Chondrocyte (in vitro differentiated cells): Measurements from ENCODE around the gene IL21. TPM values are rescaled to one million over a fixed set of nuclear protein-coding genes. Genes with fewer than 3 reads are reported as not detected.

Source experiments
- DNase-seq: peaks from one replicate; pipeline ENCODE4 v3.0.0; 2021; ENCODE audit warnings: mixed read lengths, low spot score
- H3K27ac Mint-ChIP-seq: one replicate; pipeline ENCODE4 v1.8.0; 2021; ENCODE audit warnings: mild to moderate bottlenecking, moderate library complexity, mixed read lengths; ENCODE audit not compliant: unreplicated experiment
- H3K27me3 Mint-ChIP-seq: 2 replicates; pipeline ENCODE4 v1.8.0; 2021; ENCODE audit warnings: low read depth, mixed read lengths
- H3K36me3 Mint-ChIP-seq: 2 replicates; pipeline ENCODE4 v1.8.0; 2021; ENCODE audit warnings: low read depth, mixed read lengths
- H3K4me1 Mint-ChIP-seq: 2 replicates; pipeline ENCODE4 v1.8.0; 2021; ENCODE audit warnings: low read depth, mild to moderate bottlenecking, mixed read lengths
- H3K4me3 Mint-ChIP-seq: one replicate; pipeline ENCODE4 v1.8.0; 2021; ENCODE audit warnings: mild to moderate bottlenecking, moderate library complexity, mixed read lengths; ENCODE audit not compliant: unreplicated experiment
- H3K9me3 Mint-ChIP-seq: 2 replicates; pipeline ENCODE4 v1.8.0; 2021; ENCODE audit warnings: low read depth, mixed read lengths
- total RNA-seq: library from RNA; stranded (reverse); gene quantifications from 3 replicates; pipeline ENCODE4 v1.2.1, GENCODE V29; 2021
- TF ChIP-seq, protein P1 (sequence below): fragments of 200-600 bp; sonication (generic); IDR thresholded peaks from 2 replicates; pipeline ENCODE4 v1.5.0; 2021; ENCODE audit warnings: antibody characterized with exemption, mild to moderate bottlenecking, moderate library complexity

The IL21 gene
- total RNA-seq, 1 donor from 2014 or later: not detected

DNA sequence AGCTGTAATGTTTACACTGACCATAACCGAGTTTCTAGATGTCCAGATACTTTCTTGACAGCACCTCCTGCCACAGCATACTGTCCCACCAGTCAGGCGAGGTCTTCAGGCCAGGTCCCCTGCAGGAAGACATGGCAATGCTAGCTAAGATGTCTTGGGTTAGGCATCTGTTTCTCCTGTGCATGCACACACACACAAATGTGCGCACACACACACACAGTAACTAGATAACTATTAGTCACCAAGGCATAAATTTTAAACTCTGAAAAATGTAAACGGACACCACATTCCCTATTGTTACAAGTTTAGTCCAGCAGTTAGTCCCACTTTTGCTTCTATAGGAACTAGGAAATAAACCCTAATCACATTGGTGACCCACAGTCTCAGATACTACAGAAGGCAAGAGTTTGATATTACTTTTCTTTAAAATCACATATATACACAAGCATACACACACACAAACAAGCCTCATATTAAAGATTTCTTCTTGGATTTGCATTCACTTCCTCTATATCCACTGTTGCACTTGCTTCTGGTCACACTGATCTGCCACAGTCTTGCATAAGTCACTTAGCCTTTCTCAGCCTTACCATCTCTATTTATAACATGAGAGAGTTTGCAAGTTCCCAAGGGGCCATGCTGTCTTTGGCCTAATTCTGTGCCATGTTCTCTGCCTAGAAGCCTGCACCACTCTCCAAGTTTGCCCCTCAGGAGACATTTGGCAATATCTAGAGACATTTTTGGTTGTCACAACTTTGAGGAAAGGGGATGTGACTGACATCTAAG, 32.2 kb downstream of the IL21 start:
- TF ChIP-seq, protein P1, sequence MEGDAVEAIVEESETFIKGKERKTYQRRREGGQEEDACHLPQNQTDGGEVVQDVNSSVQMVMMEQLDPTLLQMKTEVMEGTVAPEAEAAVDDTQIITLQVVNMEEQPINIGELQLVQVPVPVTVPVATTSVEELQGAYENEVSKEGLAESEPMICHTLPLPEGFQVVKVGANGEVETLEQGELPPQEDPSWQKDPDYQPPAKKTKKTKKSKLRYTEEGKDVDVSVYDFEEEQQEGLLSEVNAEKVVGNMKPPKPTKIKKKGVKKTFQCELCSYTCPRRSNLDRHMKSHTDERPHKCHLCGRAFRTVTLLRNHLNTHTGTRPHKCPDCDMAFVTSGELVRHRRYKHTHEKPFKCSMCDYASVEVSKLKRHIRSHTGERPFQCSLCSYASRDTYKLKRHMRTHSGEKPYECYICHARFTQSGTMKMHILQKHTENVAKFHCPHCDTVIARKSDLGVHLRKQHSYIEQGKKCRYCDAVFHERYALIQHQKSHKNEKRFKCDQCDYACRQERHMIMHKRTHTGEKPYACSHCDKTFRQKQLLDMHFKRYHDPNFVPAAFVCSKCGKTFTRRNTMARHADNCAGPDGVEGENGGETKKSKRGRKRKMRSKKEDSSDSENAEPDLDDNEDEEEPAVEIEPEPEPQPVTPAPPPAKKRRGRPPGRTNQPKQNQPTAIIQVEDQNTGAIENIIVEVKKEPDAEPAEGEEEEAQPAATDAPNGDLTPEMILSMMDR: no peak

DNA sequence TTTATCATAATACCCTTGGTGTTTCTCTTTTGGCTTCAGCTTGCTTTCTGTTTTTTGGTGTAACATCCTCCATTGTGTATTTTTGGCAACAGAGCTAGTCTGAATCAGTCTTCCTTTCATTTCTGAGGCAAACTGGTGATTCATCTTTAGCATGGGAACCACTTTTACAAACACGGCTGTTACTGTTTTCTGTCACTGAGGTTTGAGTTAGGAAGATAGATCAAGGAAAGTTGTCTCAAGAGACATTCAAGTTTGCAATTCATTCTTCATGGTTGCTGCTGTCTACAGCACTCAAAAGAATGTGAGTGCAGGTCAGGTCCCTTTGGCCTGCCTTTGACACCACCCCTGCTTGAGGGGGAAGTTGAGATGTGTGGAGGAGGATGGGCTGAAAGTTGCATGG, 36.3 kb downstream of the IL21 start:
- peaks cover 17% of the 10 kb centered on the region for H3K4me1 Mint-ChIP-seq
- no peak for DNase-seq
- H3K27me3 Mint-ChIP-seq: no peaks in the 10 kb centered on the region
- TF ChIP-seq, protein P1: no peak
- H3K4me3 Mint-ChIP-seq: no peak overlapping the region
- peak overlapping the region; percentile 77 for H3K27ac Mint-ChIP-seq
- H3K36me3 Mint-ChIP-seq: no peaks in the 10 kb centered on the region
- H3K9me3 Mint-ChIP-seq: no peaks in the 10 kb centered on the region

More for the DNA sequence above, 32.2 kb downstream of the IL21 start:
- Mint-ChIP-seq H3K27me3 (no peaks in the 10 kb centered on the region), H3K9me3 (no peaks in the 10 kb centered on the region), H3K27ac (no peak overlapping the region), H3K4me1 (peaks cover 17% of the 10 kb centered on the region), H3K4me3 (no peak overlapping the region), H3K36me3 (no peaks in the 10 kb centered on the region)
- DNase-seq: no peak

DNA sequence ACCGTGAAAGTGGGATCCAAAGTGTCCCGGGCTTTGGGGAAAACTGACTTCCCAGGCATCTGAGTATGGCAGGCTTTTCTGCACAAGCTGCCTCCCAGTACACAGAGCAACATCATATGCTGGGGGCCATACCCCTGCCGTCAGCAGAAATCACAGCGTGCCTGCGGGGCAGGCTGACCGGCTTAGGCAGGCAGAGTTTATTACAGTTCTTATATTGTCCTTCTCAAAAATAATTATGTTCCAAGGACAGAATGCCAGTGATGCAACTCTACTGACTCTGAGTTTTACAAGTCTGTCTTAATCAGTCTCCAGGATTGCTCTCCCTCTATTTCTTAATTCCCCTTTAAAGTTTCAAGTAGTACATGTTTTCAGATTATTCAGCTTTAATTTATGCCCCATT, 37.0 kb downstream of the IL21 start:
- Mint-ChIP-seq H3K27me3 (no peaks in the 10 kb centered on the region), H3K36me3 (no peaks in the 10 kb centered on the region), H3K4me1 (peaks cover 17% of the 10 kb centered on the region), H3K4me3 (no peak overlapping the region), H3K27ac (peak overlapping the region; percentile 50), H3K9me3 (no peaks in the 10 kb centered on the region)
- DNase-seq: no peak
- TF ChIP-seq, protein P1: no peak

DNA sequence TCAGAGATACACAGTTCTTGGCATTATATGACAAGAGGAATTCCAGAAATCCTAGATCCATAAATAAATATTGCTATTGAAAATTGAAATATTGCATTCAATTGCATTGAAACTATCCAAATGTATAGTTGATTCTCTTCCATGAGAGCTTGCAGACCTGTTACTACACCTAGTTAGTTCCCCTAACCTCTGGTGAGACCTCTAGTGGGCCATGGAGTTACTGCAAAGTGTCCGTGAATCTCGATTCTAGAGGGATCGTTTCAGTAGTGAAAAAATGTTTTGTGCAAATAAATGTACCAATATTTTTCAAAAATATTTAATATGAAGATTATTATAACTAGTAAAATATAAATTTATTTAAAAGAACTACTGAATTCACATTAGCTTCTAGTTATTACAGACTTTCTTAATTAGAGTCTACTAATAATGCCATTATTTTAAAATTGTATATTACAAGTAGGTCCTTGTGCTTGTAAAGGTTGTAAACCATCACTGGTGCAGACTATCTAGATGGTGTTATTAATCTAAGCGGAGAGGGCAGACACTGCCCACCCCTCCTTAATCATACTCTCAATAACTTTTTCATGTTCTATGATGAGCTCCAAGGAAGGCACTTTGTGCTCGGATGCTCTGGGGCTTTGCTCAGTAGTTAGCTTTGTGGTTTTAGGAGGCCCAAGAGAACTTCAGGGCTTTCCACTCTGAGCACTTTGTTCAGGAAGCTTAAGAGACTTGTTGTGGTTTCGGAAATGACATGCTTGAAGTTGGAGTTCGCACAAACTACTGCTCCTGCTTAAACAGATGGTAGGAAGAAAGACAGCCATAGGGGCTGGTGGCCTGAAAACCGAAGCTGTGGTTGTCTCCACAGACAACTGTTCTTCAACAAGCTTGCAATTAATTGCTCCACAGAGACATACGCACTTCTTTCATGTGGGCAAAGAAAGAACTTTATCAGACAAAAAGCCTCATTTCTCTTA, 42.8 kb downstream of the IL21 start:
- peaks cover 9% of the 10 kb centered on the region for H3K27me3 Mint-ChIP-seq

DNA sequence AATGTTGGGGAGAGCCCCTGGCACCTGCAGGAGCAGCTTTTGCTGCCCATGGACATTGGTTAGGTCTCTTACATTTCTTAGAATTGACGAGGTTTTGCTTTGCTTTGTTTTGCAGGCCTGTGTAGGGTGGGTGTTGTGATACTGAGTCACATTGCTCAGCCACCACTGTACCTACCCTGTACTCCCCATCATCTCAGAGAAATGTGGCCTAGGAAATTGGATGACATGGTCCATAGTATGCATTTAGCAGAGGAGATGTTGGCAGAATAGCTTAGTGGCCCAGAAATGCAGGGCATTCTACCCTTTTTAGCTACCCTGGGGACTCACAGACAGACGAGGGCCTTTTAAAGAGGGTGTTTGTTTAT, 43.7 kb downstream of the IL21 start:
- peaks cover 13% of the 10 kb centered on the region for H3K27me3 Mint-ChIP-seq
- H3K4me1 Mint-ChIP-seq: no peaks in the 10 kb centered on the region
- H3K9me3 Mint-ChIP-seq: peaks cover 3% of the 10 kb centered on the region
- TF ChIP-seq, protein P1: peak; percentile 4
- H3K27ac Mint-ChIP-seq: no peak overlapping the region
- H3K4me3 Mint-ChIP-seq: no peak overlapping the region
- no peak for DNase-seq
- H3K36me3 Mint-ChIP-seq: no peaks in the 10 kb centered on the region

More for the DNA sequence above, 42.8 kb downstream of the IL21 start:
- TF ChIP-seq, protein P1: peak; percentile 84
- Mint-ChIP-seq H3K36me3 (no peaks in the 10 kb centered on the region), H3K4me1 (no peaks in the 10 kb centered on the region), H3K4me3 (no peak overlapping the region), H3K9me3 (peaks cover 3% of the 10 kb centered on the region), H3K27ac (no peak overlapping the region)
- DNase-seq: no peak
